ENCODE measurements around the gene TMEM236. TPM values are rescaled to one million over a fixed set of nuclear protein-coding genes. Genes with fewer than 3 reads are reported as not detected.

The TMEM236 gene
- total and polyA plus RNA-seq, 9 of the 15 experiments (the other 6 are each of a cell fraction or from before 2014, with no cell fraction given), result 0.04 to 0.13 (median 0.04) TPM; not detected in 4

DNA sequence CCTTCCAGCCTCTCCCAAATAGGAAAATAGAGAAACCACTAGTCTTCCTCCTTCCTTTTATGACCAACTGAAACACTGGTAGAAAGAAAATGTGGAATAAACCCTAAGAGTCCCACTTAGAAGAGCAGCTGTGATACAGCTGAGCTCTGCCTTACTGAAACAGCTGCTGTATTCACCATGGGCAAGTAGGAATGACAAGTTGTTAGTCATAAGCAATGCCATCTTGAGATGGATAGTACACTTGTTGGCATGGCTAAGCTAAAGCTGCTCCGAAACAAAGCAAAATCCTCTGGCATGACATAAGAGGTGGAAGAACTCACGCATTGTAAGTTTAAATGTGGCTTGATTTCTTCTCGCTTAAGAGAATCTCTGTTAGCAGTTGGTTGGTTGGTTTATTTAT is 48.3 kb upstream of the TMEM236 start:
- WGBS (ENCODE audit: insufficient coverage, low coverage, missing lambda C conversion rate), result 100% methylated on average over 3 of the region's 3 CpGs
- BruUV-seq (replicated peaks), result no TSS peak
- POLR2A ChIA-PET, result interaction anchor here (0.8 kb wide), 1 partner anchor 87 kb away, joined by 3 read pairs; no protein-coding TSS in a partner anchor

More for the DNA sequence above, 48.3 kb upstream of the TMEM236 start:
- CTCF ChIA-PET (ENCODE audit: low intra/inter-chr PET ratio), result no interaction called here
- H3K36me3 ChIP-seq (ENCODE audit: control insufficient read depth, insufficient read depth, low read length), result peaks cover 65% of the 10 kb centered on the region
- H3K9me3 ChIP-seq (replicated peaks; ENCODE audit: control insufficient read depth, insufficient read depth, low read depth, low read length), result no peaks in the 10 kb centered on the region; the same call in 1 of the 2 replicates
- H2AFZ ChIP-seq (ENCODE audit: low read depth, low read length), result no peak overlapping the region
- no peak overlapping the region for H3K9ac ChIP-seq (ENCODE audit: insufficient read depth in 1 of 2, low read depth in 2 of 2, low read length in 2 of 2)
- H3K4me3 ChIP-seq, result no peak overlapping the region
- H3K79me2 ChIP-seq (ENCODE audit: control insufficient read depth, insufficient read depth, low read length), result no peaks in the 10 kb centered on the region
- H3K27ac ChIP-seq (ENCODE audit: extremely low read depth, low read depth, low read length), result no peak overlapping the region
- no peak for ATAC-seq
- no peaks in the 10 kb centered on the region for H3K4me1 ChIP-seq (replicated peaks in 1 of 2; ENCODE audit: control insufficient read depth in 2 of 2, insufficient read depth in 2 of 2, low read length in 2 of 2)
- intact Hi-C loops (cut with micrococcal nuclease), result no loop called here
- FAIRE-seq, result no peak
- DNase-seq (ENCODE audit: extremely low read depth in 1 of 4, low spot score in 3 of 4), result no peak
- H4K20me1 ChIP-seq (replicated peaks; ENCODE audit: control insufficient read depth, insufficient read depth, low read length), result no peaks in the 10 kb centered on the region
- in situ Hi-C loops (cut with MboI), result no loop called here
- TF ChIP-seq SIX5 (IDR thresholded peaks at IDR 0.05; ENCODE audit: borderline replicate concordance in 1 of 2, insufficient read depth in 1 of 2, low read depth in 1 of 2, low read length in 2 of 2) (no peak), ESRRA (IDR thresholded peaks at IDR 0.05; ENCODE audit: borderline replicate concordance, low read depth) (no peak), HNRNPH1 (optimal IDR thresholded peaks at IDR 0.05; ENCODE audit: low read depth, low read length) (no peak), ADNP (tag; IDR thresholded peaks at IDR 0.05) (no peak), SAP30 (IDR thresholded peaks at IDR 0.05; ENCODE audit: borderline replicate concordance, insufficient read depth, low read depth, low read length, poor library complexity, severe bottlenecking) (no peak), MBD2 (IDR thresholded peaks at IDR 0.05; ENCODE audit: borderline replicate concordance, low read depth) (no peak)
- TF ChIP-seq, protein P1, sequence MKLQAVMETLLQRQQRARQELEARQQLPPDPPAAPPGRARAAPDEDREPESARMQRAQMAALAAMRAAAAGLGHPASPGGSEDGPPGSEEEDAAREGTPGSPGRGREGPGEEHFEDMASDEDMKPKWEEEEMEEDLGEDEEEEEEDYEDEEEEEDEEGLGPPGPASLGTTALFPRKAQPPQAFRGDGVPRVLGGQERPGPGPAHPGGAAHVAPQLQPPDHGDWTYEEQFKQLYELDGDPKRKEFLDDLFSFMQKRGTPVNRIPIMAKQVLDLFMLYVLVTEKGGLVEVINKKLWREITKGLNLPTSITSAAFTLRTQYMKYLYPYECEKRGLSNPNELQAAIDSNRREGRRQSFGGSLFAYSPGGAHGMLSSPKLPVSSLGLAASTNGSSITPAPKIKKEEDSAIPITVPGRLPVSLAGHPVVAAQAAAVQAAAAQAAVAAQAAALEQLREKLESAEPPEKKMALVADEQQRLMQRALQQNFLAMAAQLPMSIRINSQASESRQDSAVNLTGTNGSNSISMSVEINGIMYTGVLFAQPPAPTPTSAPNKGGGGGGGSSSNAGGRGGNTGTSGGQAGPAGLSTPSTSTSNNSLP (IDR thresholded peaks at IDR 0.05; ENCODE audit: borderline replicate concordance, low read depth, low read length), result no peak
- TF ChIP-seq, protein P2, sequence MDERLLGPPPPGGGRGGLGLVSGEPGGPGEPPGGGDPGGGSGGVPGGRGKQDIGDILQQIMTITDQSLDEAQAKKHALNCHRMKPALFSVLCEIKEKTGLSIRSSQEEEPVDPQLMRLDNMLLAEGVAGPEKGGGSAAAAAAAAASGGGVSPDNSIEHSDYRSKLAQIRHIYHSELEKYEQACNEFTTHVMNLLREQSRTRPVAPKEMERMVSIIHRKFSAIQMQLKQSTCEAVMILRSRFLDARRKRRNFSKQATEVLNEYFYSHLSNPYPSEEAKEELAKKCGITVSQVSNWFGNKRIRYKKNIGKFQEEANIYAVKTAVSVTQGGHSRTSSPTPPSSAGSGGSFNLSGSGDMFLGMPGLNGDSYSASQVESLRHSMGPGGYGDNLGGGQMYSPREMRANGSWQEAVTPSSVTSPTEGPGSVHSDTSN (CRISPR knock-in tag; IDR thresholded peaks at IDR 0.05; ENCODE audit: low read depth), result no peak
- TF ChIP-seq, protein P2 (tag; conservative IDR thresholded peaks at IDR 0.05; ENCODE audit: low read depth), result no peak
- TF ChIP-seq, protein P3, sequence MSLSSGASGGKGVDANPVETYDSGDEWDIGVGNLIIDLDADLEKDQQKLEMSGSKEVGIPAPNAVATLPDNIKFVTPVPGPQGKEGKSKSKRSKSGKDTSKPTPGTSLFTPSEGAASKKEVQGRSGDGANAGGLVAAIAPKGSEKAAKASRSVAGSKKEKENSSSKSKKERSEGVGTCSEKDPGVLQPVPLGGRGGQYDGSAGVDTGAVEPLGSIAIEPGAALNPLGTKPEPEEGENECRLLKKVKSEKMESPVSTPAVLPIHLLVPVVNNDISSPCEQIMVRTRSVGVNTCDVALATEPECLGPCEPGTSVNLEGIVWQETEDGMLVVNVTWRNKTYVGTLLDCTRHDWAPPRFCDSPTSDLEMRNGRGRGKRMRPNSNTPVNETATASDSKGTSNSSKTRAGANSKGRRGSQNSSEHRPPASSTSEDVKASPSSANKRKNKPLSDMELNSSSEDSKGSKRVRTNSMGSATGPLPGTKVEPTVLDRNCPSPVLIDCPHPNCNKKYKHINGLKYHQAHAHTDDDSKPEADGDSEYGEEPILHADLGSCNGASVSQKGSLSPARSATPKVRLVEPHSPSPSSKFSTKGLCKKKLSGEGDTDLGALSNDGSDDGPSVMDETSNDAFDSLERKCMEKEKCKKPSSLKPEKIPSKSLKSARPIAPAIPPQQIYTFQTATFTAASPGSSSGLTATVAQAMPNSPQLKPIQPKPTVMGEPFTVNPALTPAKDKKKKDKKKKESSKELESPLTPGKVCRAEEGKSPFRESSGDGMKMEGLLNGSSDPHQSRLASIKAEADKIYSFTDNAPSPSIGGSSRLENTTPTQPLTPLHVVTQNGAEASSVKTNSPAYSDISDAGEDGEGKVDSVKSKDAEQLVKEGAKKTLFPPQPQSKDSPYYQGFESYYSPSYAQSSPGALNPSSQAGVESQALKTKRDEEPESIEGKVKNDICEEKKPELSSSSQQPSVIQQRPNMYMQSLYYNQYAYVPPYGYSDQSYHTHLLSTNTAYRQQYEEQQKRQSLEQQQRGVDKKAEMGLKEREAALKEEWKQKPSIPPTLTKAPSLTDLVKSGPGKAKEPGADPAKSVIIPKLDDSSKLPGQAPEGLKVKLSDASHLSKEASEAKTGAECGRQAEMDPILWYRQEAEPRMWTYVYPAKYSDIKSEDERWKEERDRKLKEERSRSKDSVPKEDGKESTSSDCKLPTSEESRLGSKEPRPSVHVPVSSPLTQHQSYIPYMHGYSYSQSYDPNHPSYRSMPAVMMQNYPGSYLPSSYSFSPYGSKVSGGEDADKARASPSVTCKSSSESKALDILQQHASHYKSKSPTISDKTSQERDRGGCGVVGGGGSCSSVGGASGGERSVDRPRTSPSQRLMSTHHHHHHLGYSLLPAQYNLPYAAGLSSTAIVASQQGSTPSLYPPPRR (CRISPR knock-in tag; IDR thresholded peaks at IDR 0.05; ENCODE audit: borderline replicate concordance), result no peak
- TF ChIP-seq, protein P4, sequence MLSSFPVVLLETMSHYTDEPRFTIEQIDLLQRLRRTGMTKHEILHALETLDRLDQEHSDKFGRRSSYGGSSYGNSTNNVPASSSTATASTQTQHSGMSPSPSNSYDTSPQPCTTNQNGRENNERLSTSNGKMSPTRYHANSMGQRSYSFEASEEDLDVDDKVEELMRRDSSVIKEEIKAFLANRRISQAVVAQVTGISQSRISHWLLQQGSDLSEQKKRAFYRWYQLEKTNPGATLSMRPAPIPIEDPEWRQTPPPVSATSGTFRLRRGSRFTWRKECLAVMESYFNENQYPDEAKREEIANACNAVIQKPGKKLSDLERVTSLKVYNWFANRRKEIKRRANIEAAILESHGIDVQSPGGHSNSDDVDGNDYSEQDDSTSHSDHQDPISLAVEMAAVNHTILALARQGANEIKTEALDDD (IDR thresholded peaks at IDR 0.05), result no peak
- no peak overlapping the region for H3K4me2 ChIP-seq (ENCODE audit: insufficient read depth, low read length)
- H3K27me3 ChIP-seq (ENCODE audit: control insufficient read depth in 2 of 2, insufficient read depth in 2 of 2, low read length in 2 of 2), result no peaks in the 10 kb centered on the region
- no peaks in the 10 kb centered on the region for H3K9me1 ChIP-seq (ENCODE audit: control insufficient read depth, insufficient read depth, low read length)
